B cell (primary cell): Measurements from ENCODE around the gene MAP2K1.
A peak's percentile ranks its signal among the peaks of the same experiment; 100 is the strongest.

ENCODE experiments used
- CTCF ChIP-seq: fragments of 200-600 bp; IDR thresholded peaks from one replicate; pipeline ENCODE4 v1.8.0; 2022; ENCODE audit warnings: antibody characterized with exemption, mild to moderate bottlenecking
- EZH2 ChIP-seq: IDR thresholded peaks from 2 replicates; pipeline ENCODE4 v1.6.1; 2012; ENCODE audit warnings: borderline replicate concordance, low read depth, mild to moderate bottlenecking, moderate library complexity, low read length; ENCODE audit not compliant: insufficient read depth, poor library complexity, severe bottlenecking

- TF ChIP-seq CTCF (peak; percentile 99), EZH2 (no peak)
Observed at GRCh38 chr15:66497502-66498455, 111.1 kb downstream of the MAP2K1 start, which contains the start of gene SNAPC5.
